ACC112 (cell line): ENCODE data around the gene TMIGD1.

Experiments
- H2AFZ ChIP-seq: fragments of 200-600 bp; sonication (generic); one replicate; pipeline ENCODE4 v1.6.0; 2017; ENCODE audit warnings: antibody characterized with exemption, low read length; ENCODE audit not compliant: unreplicated experiment
- H3K27ac ChIP-seq: fragments of 200-600 bp; sonication (generic); 2 replicates; pipeline ENCODE4 v1.5.1; 2014; ENCODE audit warnings: low read depth, mild to moderate bottlenecking, antibody characterized with exemption, low read length, moderate library complexity
- H3K27me3 ChIP-seq: fragments of 200-600 bp; sonication (generic); 2 replicates; pipeline ENCODE4 v1.6.1; 2014; ENCODE audit warnings: mild to moderate bottlenecking, antibody characterized with exemption, low read length, moderate library complexity, mixed read lengths; ENCODE audit not compliant: insufficient read depth
- H3K36me3 ChIP-seq: fragments of 200-600 bp; sonication (generic); 2 replicates; pipeline ENCODE4 v1.6.1; 2016; ENCODE audit warnings: mild to moderate bottlenecking, antibody characterized with exemption, low read length, moderate library complexity, mixed read lengths; ENCODE audit not compliant: insufficient read depth
- H3K4me1 ChIP-seq: fragments of 200-600 bp; sonication (generic); one replicate; pipeline ENCODE4 v1.6.1; 2016; ENCODE audit warnings: low read length, mixed read lengths; ENCODE audit not compliant: insufficient read depth, unreplicated experiment, control insufficient read depth
- H3K4me3 ChIP-seq: fragments of 200-600 bp; sonication (generic); 2 replicates; pipeline ENCODE4 v1.5.1; 2014; ENCODE audit warnings: mild to moderate bottlenecking, low read depth, low read length
- H3K79me2 ChIP-seq: fragments of 200-600 bp; sonication (generic); one replicate; pipeline ENCODE4 v1.6.0; 2016; ENCODE audit warnings: low read length; ENCODE audit not compliant: control insufficient read depth, unreplicated experiment, insufficient read depth

Gene TMIGD1

GRCh38 chr17:30333503-30334360 is at the start of gene TMIGD1:
Gene TMIGD1 (minus strand): TSS chr17:30334057. CDS start chr17:30332133, 1,924 bp downstream.
- H3K4me3 ChIP-seq, result no peak within 1 kb of the TSS
- H3K36me3 ChIP-seq, result no peaks in the 10 kb centered on the region
- peaks cover 10% of the 10 kb centered on the region for H3K4me1 ChIP-seq
- no peaks in the 10 kb centered on the region for H3K27me3 ChIP-seq
- H3K79me2 ChIP-seq, result no peaks in the 10 kb centered on the region
- no peak within 1 kb of the TSS for H3K27ac ChIP-seq
- H2AFZ ChIP-seq, result no peak within 1 kb of the TSS

- Histone ChIP-seq H3K27me3 (no peaks in the 10 kb centered on the region), H3K36me3 (peaks cover 5% of the 10 kb centered on the region; the same call in 1 of the 2 replicates), H3K4me1 (peaks cover 35% of the 10 kb centered on the region), H2AFZ (no peak overlapping the region), H3K79me2 (peaks cover 35% of the 10 kb centered on the region), H3K4me3 (peak overlapping the region; percentile 1; the same call in 1 of the 2 replicates), H3K27ac (no peak overlapping the region)
Observed at GRCh38 chr17:30382345-30382744, 48.5 kb upstream of the TMIGD1 start.

- Histone ChIP-seq H3K27ac (no peak overlapping the region), H3K4me1 (peaks cover 46% of the 10 kb centered on the region), H3K27me3 (no peaks in the 10 kb centered on the region), H3K36me3 (0 out of 2 replicates have a peak, but pooled peaks cover under 1% of the 10 kb centered on the region), H2AFZ (no peak overlapping the region), H3K79me2 (peaks cover 35% of the 10 kb centered on the region), H3K4me3 (peak overlapping the region; percentile 90)
Observed at GRCh38 chr17:30381340-30381659, 47.4 kb upstream of the TMIGD1 start.

- peak overlapping the region; percentile 90 for H3K4me3 ChIP-seq
- H3K4me1 ChIP-seq, result peaks cover 51% of the 10 kb centered on the region
Observed at GRCh38 chr17:30380643-30381339, 46.9 kb upstream of the TMIGD1 start.

GRCh38 chr17:30379903-30380381 is 46.1 kb upstream of the TMIGD1 start:
- Histone ChIP-seq H3K36me3 (no peaks in the 10 kb centered on the region), H3K27ac (no peak overlapping the region), H3K4me1 (peaks cover 52% of the 10 kb centered on the region), H3K27me3 (no peaks in the 10 kb centered on the region), H2AFZ (peak overlapping the region; percentile 18), H3K4me3 (peak overlapping the region; percentile 90), H3K79me2 (peaks cover 35% of the 10 kb centered on the region)

More at GRCh38 chr17:30380643-30381339, 46.9 kb upstream of the TMIGD1 start:
- Histone ChIP-seq H3K36me3 (no peaks in the 10 kb centered on the region), H3K27me3 (no peaks in the 10 kb centered on the region), H3K27ac (no peak overlapping the region), H2AFZ (no peak overlapping the region), H3K79me2 (peaks cover 35% of the 10 kb centered on the region)

- peak overlapping the region; percentile 18 for H2AFZ ChIP-seq
- H3K79me2 ChIP-seq, result peaks cover 35% of the 10 kb centered on the region
Observed at GRCh38 chr17:30379303-30379902, 45.5 kb upstream of the TMIGD1 start.

GRCh38 chr17:30378825-30379302 is 45.0 kb upstream of the TMIGD1 start, which contains the start of gene CPD:
Gene CPD (plus strand): TSS chr17:30378927. CDS start chr17:30378981, 54 bp downstream.
- peaks cover 35% of the 10 kb centered on the region for H3K79me2 ChIP-seq
- H3K36me3 ChIP-seq, result no peaks in the 10 kb centered on the region
- H3K4me3 ChIP-seq, result peak within 1 kb of the TSS; percentile 90
- peak within 1 kb of the TSS; percentile 97 for H2AFZ ChIP-seq
- H3K4me1 ChIP-seq, result peaks cover 51% of the 10 kb centered on the region
- no peaks in the 10 kb centered on the region for H3K27me3 ChIP-seq
- H3K27ac ChIP-seq, result peak within 1 kb of the TSS; percentile 37

More at GRCh38 chr17:30379303-30379902, 45.5 kb upstream of the TMIGD1 start:
- no peaks in the 10 kb centered on the region for H3K36me3 ChIP-seq
- no peak overlapping the region for H3K27ac ChIP-seq
- no peaks in the 10 kb centered on the region for H3K27me3 ChIP-seq
- H3K4me1 ChIP-seq, result peaks cover 52% of the 10 kb centered on the region
- peak overlapping the region; percentile 90 for H3K4me3 ChIP-seq

GRCh38 chr17:30378241-30378824 is 44.5 kb upstream of the TMIGD1 start:
- peak overlapping the region; percentile 37 for H3K27ac ChIP-seq
- no peaks in the 10 kb centered on the region for H3K27me3 ChIP-seq

GRCh38 chr17:30377574-30378240 is 43.9 kb upstream of the TMIGD1 start:
- peak overlapping the region; percentile 90 for H3K4me3 ChIP-seq
- peaks cover 43% of the 10 kb centered on the region for H3K4me1 ChIP-seq
- no peaks in the 10 kb centered on the region for H3K36me3 ChIP-seq
- H3K27ac ChIP-seq, result no peak overlapping the region
- H2AFZ ChIP-seq, result peak overlapping the region; percentile 97
- H3K79me2 ChIP-seq, result peaks cover 25% of the 10 kb centered on the region
- H3K27me3 ChIP-seq, result no peaks in the 10 kb centered on the region

More at GRCh38 chr17:30378241-30378824, 44.5 kb upstream of the TMIGD1 start:
- H3K36me3 ChIP-seq, result no peaks in the 10 kb centered on the region
- peak overlapping the region; percentile 97 for H2AFZ ChIP-seq
- peak overlapping the region; percentile 90 for H3K4me3 ChIP-seq
- peaks cover 46% of the 10 kb centered on the region for H3K4me1 ChIP-seq
- peaks cover 30% of the 10 kb centered on the region for H3K79me2 ChIP-seq
